Measurements from ENCODE around the gene ADIG.

DNA sequence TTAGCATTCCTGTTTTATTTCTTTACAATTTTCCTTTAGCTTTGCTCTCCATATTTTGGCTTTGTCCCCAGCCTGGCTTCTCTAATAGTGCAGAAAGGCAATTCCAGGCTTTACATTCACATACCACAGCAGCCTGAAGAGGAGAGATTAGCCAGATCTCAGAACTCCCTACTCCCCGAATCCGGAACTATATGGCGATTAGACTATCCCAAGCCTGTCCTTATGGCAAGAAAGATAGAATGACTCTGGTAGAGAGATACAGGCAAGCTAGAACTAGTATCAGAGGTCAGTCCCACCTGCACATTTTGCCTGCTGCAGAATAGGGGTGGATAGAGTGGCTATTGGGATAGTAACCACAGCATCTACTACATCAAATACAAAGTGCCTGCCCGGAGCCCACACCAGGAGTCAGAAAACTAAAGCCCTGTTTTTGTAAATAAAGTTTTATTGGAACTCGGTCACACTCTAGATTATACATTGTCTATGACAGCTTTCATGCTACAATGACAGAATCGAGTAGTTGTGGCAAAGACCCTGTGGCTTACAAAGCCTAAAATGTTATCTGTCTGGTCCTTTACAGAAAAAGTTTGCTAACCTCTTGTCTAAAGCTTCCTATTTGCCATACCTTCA is 17.1 kb upstream of the ADIG start:
- no peak for TF ChIP-seq ZNF274 (IDR thresholded peaks at IDR 0.05; ENCODE audit: low read depth, low read length)
- no peak for TF ChIP-seq YY1 (IDR thresholded peaks at IDR 0.05; ENCODE audit: insufficient read depth, insufficient read length)

Measured in NT2/D1 (cell line).